Measurements from ENCODE around the gene DEXI.

The DEXI gene

DNA sequence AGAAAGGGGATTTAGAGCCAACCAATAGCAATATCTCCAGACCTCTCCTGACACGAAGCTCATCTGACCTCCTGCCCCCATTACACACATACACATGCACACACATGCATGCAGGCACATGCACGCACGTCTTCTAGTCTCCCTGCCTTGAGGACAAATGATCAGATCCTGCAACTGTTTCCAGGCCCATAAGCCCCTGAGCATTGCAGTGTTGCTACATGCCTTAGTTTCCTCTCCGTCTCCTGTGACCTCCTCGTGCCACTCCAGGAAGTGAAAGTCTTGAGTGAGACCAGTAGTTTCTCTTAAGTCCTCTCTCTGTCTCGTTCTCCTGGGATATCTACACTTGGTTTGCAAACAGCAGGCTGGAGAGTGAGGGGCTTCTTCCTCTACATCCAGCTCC lies 57.0 kb downstream of the DEXI start:
- H3K4me1 Mint-ChIP-seq: no peaks in the 10 kb centered on the region
- peaks cover 43% of the 10 kb centered on the region for H3K27me3 Mint-ChIP-seq (ENCODE audit: low read depth)
- H3K4me3 Mint-ChIP-seq: no peak overlapping the region
- H3K36me3 Mint-ChIP-seq (ENCODE audit: low read depth): no peaks in the 10 kb centered on the region
- no peak overlapping the region for H3K27ac Mint-ChIP-seq
- H3K9me3 Mint-ChIP-seq: no peaks in the 10 kb centered on the region
- TF ChIP-seq, protein P1, sequence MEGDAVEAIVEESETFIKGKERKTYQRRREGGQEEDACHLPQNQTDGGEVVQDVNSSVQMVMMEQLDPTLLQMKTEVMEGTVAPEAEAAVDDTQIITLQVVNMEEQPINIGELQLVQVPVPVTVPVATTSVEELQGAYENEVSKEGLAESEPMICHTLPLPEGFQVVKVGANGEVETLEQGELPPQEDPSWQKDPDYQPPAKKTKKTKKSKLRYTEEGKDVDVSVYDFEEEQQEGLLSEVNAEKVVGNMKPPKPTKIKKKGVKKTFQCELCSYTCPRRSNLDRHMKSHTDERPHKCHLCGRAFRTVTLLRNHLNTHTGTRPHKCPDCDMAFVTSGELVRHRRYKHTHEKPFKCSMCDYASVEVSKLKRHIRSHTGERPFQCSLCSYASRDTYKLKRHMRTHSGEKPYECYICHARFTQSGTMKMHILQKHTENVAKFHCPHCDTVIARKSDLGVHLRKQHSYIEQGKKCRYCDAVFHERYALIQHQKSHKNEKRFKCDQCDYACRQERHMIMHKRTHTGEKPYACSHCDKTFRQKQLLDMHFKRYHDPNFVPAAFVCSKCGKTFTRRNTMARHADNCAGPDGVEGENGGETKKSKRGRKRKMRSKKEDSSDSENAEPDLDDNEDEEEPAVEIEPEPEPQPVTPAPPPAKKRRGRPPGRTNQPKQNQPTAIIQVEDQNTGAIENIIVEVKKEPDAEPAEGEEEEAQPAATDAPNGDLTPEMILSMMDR (IDR thresholded peaks at IDR 0.05; ENCODE audit: unreplicated experiment in 3 of 3): no peak

DNA sequence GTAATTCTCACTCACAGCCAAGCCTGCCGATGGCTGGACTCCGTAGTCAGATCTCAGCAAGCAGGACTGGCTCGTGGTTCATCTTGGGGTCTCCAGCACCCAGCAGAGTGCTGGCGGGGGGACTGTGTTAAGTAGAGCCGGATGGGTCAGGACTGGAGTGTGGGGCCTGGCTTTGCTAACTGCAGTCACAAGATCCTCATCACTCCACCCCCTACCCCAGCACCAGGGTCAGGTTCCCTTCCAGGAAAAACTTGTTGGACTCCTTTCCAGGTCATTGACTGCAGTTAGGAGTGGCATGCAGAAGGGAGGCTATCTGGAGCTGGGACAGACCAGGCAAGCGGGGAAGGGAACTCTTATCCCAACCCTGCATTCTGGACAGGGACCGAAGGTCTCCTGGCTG lies 59.3 kb downstream of the DEXI start:
- TF ChIP-seq, protein P1 (IDR thresholded peaks at IDR 0.05; ENCODE audit: unreplicated experiment in 3 of 3): no peak
- Mint-ChIP-seq H3K27me3 (ENCODE audit: low read depth) (peaks cover 46% of the 10 kb centered on the region), H3K4me3 (no peak overlapping the region), H3K4me1 (no peaks in the 10 kb centered on the region), H3K9me3 (no peaks in the 10 kb centered on the region), H3K36me3 (ENCODE audit: low read depth) (no peaks in the 10 kb centered on the region), H3K27ac (peak overlapping the region in 1 of 3 experiments; percentile 87)

DNA sequence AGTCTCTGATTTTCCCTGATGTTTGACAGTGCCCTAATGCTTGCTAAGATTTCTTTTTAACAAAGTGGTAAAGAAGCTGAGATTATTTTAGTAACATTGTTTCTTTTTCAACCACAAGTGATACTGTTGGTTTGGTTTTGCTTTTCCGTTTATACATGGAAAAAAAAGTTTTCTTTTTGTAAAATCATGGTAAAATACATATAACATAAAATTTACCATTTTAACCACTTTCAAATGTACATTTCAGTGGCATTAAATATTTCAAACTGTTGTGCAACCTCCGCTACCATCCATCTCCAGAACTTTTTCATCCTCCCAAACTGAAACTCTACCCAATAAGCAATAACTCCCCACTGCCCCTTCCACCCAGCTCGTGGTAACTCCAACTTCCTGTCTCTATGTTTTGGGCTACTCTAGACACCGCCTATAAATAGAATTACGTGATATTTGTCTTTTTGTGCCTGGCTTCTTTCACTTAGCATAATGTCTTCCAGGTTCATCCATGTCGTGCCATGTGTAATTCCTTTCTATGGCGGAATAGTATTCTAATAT lies 60.7 kb downstream of the DEXI start:
- peaks cover 55% of the 10 kb centered on the region for H3K27me3 Mint-ChIP-seq (ENCODE audit: low read depth)
- TF ChIP-seq, protein P1 (IDR thresholded peaks at IDR 0.05; ENCODE audit: unreplicated experiment in 3 of 3): no peak
- no peak overlapping the region for H3K4me3 Mint-ChIP-seq
- H3K4me1 Mint-ChIP-seq: no peaks in the 10 kb centered on the region
- no peak overlapping the region for H3K27ac Mint-ChIP-seq
- H3K9me3 Mint-ChIP-seq: no peaks in the 10 kb centered on the region
- no peaks in the 10 kb centered on the region for H3K36me3 Mint-ChIP-seq (ENCODE audit: low read depth)

DNA sequence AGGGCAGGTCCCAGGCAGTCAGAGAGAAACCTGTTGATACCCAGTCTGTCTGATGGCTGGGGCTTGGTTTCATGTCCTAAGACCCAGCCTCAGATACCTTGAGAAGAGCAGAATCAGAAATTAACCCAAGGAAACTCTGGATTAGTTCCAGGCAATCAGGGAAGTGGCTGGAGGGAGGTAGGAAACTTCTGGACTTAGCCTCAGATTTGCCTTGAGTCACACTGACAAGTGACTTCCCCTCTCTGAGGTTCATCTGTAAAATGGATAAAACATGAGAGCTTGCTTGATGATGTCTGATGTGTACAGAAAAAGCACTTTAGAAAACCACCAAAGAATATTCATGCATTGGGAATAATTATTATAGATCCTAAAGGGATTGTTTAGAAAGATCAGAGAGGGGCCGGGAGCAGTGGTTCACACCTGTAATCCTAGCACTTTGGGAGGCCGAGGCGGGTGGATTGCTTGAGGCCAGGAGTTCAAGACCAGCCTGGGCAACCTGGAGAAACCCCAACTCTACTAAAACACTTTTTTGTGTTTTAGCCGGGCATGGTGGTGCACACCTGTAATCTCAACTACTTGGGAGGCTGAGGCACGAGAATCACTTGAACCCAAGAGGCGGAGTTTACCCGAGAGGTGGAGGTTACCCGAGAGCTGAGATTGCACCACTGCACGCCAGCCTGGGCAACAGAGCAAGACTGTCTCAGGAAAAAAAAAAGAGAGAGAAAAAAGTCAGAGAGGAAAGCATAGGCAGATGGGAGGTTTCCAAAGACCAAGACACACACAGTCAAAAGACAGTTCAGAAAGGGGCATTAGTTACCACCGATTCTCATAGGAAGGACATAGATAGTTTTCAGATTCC lies 61.4 kb downstream of the DEXI start:
- H3K9me3 Mint-ChIP-seq: no peaks in the 10 kb centered on the region
- TF ChIP-seq, protein P1 (IDR thresholded peaks at IDR 0.05; ENCODE audit: unreplicated experiment in 3 of 3): no peak
- H3K27me3 Mint-ChIP-seq (ENCODE audit: low read depth): peaks cover 56% of the 10 kb centered on the region
- H3K36me3 Mint-ChIP-seq (ENCODE audit: low read depth): no peaks in the 10 kb centered on the region
- no peak overlapping the region for H3K4me3 Mint-ChIP-seq
- no peak overlapping the region for H3K27ac Mint-ChIP-seq
- no peaks in the 10 kb centered on the region for H3K4me1 Mint-ChIP-seq

DNA sequence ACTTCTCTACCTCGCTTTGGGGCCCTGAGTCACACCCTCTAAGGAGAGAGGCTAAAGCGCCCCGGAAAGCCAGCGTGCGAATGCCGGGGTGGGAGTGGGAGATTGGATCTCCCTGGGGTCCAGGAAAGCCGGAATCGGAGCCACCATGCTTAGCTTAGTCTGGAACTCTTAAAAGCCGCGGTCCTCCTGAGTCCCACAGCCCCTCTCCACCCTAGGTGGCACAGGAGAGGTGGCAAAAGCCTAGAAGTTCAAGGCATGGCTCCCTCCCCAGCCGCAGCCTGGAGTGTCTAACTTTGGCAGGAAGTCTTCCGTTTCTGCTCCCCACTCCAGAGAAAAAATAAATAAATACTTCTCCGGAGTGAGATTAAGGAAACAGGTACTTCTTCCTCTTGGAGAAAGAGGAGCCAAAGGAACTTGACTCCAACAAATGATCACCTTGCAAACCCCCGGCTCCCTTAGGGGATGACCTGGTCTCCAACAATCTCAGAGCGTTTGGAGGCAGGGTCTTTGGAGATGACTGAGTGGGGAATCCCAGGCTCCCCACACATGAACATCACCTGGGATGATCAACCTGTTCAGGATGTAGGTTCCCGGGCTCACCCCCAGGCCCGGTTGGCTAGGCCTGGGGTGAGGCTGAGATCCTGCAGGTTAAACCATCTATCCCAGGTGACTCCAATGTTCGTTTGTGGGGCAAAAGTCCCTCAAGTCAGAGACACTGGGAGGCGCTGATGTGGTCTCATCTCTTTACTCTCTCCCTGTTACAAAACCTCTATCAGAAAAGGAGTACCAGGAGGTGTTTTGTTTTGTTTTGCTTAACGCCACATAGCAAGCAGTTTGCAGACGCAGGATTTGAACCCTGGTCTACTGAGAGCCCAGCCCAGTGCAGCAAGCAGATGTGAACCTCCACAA lies 62.3 kb downstream of the DEXI start:
- H3K4me3 Mint-ChIP-seq: no peak overlapping the region
- no peaks in the 10 kb centered on the region for H3K9me3 Mint-ChIP-seq
- no peaks in the 10 kb centered on the region for H3K36me3 Mint-ChIP-seq (ENCODE audit: low read depth)
- H3K27ac Mint-ChIP-seq: no peak overlapping the region
- H3K4me1 Mint-ChIP-seq: no peaks in the 10 kb centered on the region
- TF ChIP-seq, protein P1 (IDR thresholded peaks at IDR 0.05; ENCODE audit: unreplicated experiment in 3 of 3): no peak
- H3K27me3 Mint-ChIP-seq (ENCODE audit: low read depth): peaks cover 64% of the 10 kb centered on the region

All from nephron (organoid).